Ectodermal cell (in vitro differentiated cells): Measurements from ENCODE around the gene RASGRP1.

ENCODE experiments used
- H3K27ac ChIP-seq: 2 replicates; pipeline ENCODE4 v1.7.0; 2013; ENCODE audit warnings: mild to moderate bottlenecking, low read depth, low read length; ENCODE audit not compliant: insufficient read depth, poor library complexity, severe bottlenecking
- H3K27me3 ChIP-seq: 2 replicates; pipeline ENCODE4 v1.7.0; 2013; ENCODE audit warnings: mild to moderate bottlenecking, low read length; ENCODE audit not compliant: insufficient read depth, control insufficient read depth, poor library complexity, severe bottlenecking
- H3K36me3 ChIP-seq: one replicate; pipeline ENCODE4 v1.7.0; 2013; ENCODE audit warnings: low read length; ENCODE audit not compliant: control insufficient read depth, insufficient read depth
- H3K4me1 ChIP-seq: one replicate; pipeline ENCODE4 v1.7.0; 2013; ENCODE audit warnings: low read length; ENCODE audit not compliant: control insufficient read depth, insufficient read depth
- H3K4me3 ChIP-seq: 2 replicates; pipeline ENCODE4 v1.7.0; 2013; ENCODE audit warnings: low read depth, low read length, control low read depth; ENCODE audit not compliant: insufficient read depth
- H3K9me3 ChIP-seq: 2 replicates; pipeline ENCODE4 v1.7.0; 2013; ENCODE audit warnings: mild to moderate bottlenecking, low read length, moderate library complexity; ENCODE audit not compliant: control insufficient read depth
- WGBS, 2 experiments: methylation state at CpG; one replicate each; pipeline ENCODE4 v1.1.7; 2013; ENCODE audit warnings: missing lambda C conversion rate in 2 of 2; 5-methylcytosine and 5-hydroxymethylcytosine counted together

Gene RASGRP1

DNA sequence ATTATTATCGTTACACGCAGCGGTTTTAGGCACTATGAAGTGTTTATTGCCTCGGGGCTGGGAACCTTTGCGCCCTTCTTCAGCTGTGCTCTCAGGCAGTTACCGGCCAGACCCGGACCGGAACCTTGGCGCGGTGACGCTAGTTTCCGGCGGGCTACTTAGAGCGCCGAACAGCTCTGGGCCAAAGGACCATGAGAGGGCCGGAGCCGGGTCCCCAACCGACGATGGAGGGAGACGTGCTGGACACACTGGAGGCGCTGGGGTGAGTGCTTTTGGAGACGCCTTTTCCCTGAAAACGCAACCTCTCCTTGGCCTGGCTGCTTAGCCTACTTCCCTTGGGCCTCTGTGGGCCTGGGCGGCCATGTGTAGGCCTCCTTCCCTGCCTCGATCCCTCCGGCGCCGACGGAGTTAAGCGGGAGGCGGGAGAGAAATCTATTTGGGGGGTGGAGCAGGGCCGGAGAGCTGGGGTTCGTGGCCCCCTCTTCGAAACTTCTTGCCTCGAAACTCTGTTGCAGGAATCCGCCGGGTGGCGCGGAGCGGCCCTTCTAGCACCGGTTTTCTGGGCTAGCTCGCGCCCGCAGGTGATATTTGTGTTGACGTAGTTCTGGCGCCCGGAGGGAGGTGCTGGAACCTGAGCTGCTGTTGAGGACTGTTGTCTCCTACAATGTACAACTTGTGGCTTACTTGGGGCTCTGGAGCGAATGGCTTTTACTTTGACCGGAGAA is 110.5 kb downstream of the RASGRP1 start, which contains the start of gene FAM98B:
FAM98B (plus strand) TSS at position 157 of the 725 bp plus-strand sequence; CDS start at position 192, 35 bp downstream.
- no peaks in the 10 kb centered on the region for H3K9me3 ChIP-seq
- 1% methylated on average over 49 of the region's 49 CpGs for WGBS, 2 experiments
- peaks cover 6% of the 10 kb centered on the region for H3K4me1 ChIP-seq
- peak within 1 kb of the TSS; percentile 96 for H3K4me3 ChIP-seq
- H3K36me3 ChIP-seq = no peaks in the 10 kb centered on the region
- H3K27me3 ChIP-seq = peaks cover 3% of the 10 kb centered on the region
- H3K27ac ChIP-seq = peak within 1 kb of the TSS; percentile 93

DNA sequence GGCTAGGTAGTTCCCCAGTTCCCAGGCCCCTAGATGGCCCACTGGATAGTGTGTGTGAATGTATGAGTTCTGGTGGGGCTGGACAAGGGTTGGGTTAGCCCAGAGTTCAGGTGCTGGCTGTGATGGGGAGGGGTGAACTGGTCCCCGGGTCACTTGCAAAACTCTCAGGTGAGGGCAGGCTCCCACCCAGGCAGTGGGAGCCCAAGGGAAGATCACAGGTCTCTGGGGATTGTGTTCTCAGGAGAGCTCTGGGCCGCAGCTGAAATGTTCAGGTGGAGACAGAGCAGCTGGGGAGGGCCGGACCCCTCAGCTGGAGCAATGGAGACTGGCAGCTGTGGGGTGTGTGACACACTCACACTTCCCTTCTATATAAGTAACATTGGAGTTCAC is 123.5 kb downstream of the RASGRP1 start:
- Histone ChIP-seq H3K27me3 (no peaks in the 10 kb centered on the region), H3K27ac (no peak overlapping the region), H3K36me3 (no peaks in the 10 kb centered on the region), H3K4me3 (no peak overlapping the region), H3K9me3 (no peaks in the 10 kb centered on the region), H3K4me1 (no peaks in the 10 kb centered on the region)
- 93 to 96% methylated on average over 3 of the region's 3 CpGs for WGBS, 2 experiments

DNA sequence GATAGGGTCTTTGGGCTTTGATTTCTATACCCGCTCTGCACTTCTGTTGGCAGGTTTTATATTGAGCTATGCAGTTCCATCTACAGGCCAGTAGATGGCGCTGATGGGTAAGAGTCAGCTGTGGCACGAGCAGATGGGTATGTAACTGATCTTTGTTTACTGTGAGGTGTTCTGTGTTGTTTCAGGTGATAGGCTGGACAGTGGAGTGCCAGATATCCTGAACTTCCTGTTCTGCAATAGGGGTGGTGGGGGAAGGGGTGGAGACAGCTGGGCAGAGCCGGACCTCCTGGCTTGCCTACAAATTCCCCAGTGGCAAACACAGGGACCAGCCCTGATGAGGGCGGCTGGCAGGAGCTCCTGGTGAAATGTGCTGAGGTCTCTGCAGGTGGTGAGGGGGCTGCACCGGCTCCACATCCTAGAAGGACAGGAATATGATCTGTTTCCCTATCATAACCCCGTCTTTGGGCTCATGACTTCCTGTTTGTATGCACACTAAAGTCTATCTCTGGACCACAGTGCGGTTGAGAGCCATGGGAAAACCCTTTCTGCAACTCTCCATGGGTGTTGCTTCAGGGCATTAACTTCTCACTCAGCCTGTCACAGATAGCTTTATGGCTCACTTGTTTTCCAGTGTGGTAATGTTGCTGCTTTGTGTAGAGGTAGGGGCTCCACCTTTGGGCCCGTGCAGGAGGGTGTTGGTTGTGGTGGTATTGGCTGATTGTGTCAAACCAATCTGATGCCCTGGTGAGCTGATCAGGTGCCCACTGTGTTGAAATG is 124.1 kb downstream of the RASGRP1 start:
- Histone ChIP-seq H3K27me3 (no peaks in the 10 kb centered on the region), H3K36me3 (no peaks in the 10 kb centered on the region), H3K4me1 (no peaks in the 10 kb centered on the region), H3K4me3 (no peak overlapping the region), H3K27ac (no peak overlapping the region), H3K9me3 (no peaks in the 10 kb centered on the region)
- WGBS, 2 experiments = 34 to 35% methylated on average over 9 of the region's 9 CpGs
